HG02981 (cell line): ENCODE measurements around the gene GAK.
"Not testable (repeated sequence)": the region's sequence is repeated elsewhere in the genome, so short reads cannot be mapped to it uniquely, and the experiment has no call there.

Experiments
- ATAC-seq: cut with Tn5 transposase; IDR thresholded peaks from one replicate; pipeline ENCODE4 v1.9.1; 2021; ENCODE audit warnings: mild to moderate bottlenecking, moderate library complexity; ENCODE audit not compliant: unreplicated experiment

GAK gene

DNA sequence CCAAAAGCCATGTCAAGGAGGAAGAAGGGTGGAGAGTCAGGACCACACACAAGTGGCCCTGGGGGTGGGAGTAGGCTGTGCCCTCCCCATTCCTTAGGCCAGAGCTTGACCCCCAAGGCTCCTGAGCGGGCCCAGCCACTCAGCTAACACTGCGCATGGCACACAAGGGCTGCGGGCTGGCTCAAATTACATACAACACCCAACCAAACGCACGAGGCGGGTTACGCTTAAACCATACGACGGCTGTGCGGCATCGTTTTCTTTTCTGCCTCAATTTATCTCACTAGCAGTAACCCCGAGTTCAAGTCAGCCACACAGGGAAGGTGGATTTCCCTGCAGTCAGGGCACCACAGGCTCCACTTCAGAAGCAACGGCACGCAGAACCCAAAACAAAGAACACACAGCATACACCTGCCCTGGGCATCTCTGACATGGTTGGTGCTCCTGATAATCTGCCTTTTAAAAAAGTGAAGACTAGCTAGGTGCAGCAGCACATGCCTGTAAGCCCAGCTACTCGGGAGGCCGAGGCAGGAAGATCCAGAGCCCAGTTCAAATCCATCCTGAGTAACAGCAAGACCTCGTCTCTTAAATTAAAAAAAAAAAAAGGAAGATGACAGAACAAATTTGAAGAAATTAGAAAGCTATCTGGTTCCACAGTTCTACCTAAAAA lies 2.9 kb downstream of the GAK start:
- ATAC-seq = no peak

DNA sequence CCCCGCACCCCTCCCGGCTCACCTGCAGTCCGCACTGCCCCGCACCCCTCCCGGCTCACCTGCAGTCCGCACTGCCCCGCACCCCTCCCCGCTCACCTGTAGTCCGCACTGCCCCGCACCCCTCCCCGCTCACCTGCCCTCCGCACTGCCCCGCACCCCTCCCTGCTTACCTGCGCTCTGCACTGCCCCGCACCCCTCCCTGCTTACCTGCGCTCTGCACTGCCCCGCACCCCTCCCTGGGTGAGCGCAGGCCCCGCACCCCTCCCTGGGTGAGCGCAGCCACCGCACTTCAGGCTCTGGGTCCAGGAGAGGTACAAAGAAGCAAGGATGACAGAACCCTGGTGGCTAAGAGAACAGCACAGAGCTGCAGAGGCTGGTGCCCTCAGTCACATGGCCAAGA lies 4.5 kb downstream of the GAK start:
- ATAC-seq = not testable (repeated sequence)

- no peak for ATAC-seq
Measured at GRCh38 chr4:926538-926937, 5.6 kb downstream of the GAK start.

DNA sequence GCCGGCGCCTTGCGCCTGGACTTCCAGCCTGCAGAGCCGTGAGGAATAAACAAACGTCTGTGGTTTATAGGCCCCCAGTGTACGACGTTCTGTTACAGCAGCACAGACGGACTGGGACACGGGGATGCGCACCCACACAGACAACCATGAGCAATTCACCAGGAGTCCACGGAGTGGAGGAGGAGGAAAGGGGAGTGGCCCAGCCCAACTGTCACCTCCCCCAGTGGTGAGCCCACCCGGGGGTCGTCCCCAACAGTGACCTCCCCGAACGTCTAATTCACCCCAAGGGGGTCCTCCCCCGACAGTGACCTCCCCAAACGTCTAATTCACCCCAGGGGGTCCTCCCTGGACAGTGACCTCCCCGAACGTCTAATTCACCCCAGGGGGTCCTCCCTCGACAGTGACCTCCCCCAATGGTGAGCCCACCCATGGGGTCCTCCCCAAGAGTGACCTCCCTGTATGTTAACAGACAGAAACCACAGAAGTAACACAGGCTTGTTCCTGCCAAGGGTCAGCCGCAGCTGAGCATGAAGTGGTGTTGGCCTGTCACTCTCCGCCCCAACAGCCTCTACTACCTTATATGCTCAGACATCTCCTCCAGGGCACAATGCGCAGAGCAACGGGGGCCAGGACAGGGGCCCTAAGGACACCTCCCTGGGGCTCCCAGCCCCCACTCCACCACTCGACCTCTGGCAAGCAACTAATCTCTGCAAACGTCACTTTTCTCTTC lies 6.2 kb downstream of the GAK start:
- ATAC-seq = no peak

DNA sequence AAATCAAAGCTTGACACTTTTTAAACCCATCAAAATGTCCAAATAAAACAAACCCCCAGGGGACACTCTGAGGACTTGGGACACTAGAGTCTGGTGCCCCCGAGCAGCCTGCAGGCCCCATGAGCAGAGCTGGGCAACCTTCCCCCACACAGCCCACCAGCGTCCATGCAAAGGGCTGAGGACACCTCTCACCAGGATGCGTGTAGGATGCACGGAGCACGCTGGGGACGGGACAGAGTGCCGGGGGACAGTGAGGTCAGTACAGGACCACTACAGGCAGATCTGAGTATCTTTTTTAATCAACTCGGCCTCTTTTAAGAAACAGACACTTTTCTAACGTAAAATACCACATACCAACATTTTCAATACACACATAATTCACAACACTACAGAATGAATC lies 6.9 kb downstream of the GAK start:
- ATAC-seq = no peak

DNA sequence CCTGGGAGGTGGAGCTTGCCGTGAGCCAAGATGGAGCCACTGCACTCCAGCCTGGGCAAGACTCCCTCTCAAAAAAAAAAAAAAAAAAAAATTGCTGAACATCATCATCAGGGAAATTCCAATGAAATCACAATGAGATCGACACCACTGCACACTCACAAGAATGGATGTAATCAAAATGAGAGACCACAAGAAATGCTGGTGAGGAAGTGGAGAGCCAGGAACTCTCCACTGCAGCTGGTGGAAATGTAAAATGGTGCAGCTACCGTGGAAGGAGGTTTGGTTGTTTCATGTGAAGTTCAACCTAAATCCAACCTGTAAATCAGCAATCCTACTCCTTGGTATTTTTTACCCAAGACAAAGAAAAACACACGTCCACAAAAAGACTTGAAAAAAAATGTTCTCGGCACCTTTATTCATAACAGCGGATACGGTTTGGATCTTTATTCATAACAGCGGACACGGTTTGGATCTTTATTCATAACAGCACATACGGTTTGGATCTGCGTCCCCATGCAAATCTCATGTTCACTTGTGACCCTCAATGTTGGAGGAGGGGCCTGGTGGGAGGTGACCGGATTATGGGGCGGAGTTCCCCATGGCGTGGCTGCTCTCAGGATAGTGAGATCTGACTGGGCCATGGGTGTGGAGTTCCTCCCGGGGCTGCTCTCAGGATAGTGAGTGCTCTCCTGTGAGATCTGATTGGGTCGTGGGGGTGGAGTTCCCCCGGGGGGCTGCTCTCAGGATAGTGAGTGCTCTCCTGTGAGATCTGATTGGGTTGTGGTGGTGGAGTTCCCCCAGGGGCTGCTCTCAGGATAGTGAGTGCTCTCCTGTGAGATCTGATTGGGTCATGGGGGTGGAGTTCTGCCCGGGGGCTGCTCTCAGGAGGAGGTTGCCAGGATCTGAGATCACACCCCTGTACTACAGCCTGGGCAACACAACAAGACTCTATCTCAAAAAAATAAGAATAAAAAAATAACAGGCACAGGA lies 7.7 kb downstream of the GAK start:
- ATAC-seq = peak; percentile 40

- ATAC-seq = no peak
Measured at GRCh38 chr4:921830-922331, 10.2 kb downstream of the GAK start.

GRCh38 chr4:919004-919680 lies 13.0 kb downstream of the GAK start:
- not testable (repeated sequence) for ATAC-seq

DNA sequence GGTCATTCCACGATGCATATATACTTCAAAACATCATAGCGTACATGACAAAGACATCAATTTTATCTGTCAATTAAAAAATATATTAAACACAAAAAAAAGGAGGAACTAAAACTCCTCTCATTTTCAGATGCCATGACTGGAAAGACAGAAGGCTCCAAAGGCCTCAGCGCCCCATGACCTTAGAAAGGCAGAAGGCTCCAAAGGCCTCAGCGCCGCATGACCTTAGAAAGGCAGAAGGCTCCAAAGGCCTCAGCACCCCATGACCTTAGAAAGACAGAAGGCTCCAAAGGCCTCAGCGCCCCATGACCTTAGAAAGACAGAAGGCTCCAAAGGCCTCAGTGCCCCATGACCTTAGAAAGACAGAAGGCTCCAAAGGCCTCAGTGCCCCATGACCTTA lies 13.5 kb downstream of the GAK start:
- ATAC-seq = not testable (repeated sequence)

DNA sequence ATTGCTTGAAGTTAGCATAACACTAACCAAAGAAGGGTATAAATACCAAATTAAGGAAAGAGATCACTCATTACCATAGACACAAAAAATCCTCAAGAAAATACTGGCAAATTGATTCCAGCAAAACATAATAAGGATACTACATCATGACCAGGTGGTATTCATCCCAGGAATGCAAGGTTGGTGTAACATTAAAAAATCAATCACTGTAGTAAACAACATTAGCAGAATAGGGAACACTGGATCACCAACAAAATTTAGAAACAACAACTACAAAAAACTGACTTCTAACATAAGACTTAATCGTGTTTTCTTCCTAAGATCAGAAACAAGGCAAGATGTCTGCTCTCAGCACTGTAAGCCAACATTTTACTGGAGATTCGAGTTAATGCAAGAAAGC lies 14.1 kb downstream of the GAK start:
- no peak for ATAC-seq

DNA sequence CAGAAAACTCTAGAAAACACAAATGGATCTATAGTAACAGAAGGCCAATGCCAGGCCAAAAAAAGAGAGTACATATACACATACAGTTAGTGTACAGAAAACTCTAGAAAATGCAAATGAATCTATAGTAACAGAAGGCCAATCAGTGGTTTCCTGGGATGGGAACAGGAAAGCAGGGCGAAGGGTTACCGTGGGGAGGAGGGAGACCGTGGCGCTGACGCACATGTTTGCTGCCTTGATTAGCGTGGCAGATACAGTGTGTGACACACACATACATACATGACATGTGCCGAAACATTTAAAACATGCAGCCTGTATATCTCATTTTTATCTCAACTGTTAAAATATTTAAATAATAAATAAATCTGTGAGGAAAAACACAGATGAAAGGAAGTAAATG lies 14.7 kb downstream of the GAK start:
- no peak for ATAC-seq

- no peak for ATAC-seq
Measured at GRCh38 chr4:915595-915994, 16.5 kb downstream of the GAK start.

GRCh38 chr4:915041-915474 lies 17.1 kb downstream of the GAK start:
- ATAC-seq = no peak

GRCh38 chr4:914531-914930 lies 17.6 kb downstream of the GAK start:
- ATAC-seq = no peak

DNA sequence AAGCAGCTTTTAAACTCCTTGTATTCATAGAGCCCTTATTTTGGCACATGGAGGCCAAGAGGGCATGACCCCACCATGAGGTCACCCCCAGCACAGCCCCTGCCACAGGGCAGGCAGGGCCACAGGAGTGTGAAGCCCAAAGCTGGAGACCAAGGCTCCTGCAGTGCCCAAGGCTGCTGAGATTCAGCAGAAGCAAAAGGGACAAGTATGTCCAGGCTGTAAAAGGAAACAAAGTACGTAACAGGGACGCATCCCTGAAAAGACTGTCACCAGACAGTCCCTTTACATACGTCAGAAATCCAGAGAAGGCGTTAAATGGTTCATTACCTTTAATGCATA lies 18.9 kb downstream of the GAK start:
- ATAC-seq = no peak

GRCh38 chr4:912548-913279 lies 19.4 kb downstream of the GAK start:
- ATAC-seq = no peak

- no peak for ATAC-seq
Measured at GRCh38 chr4:911871-912490, 20.1 kb downstream of the GAK start.

GRCh38 chr4:911221-911751 lies 20.8 kb downstream of the GAK start:
- ATAC-seq = no peak

DNA sequence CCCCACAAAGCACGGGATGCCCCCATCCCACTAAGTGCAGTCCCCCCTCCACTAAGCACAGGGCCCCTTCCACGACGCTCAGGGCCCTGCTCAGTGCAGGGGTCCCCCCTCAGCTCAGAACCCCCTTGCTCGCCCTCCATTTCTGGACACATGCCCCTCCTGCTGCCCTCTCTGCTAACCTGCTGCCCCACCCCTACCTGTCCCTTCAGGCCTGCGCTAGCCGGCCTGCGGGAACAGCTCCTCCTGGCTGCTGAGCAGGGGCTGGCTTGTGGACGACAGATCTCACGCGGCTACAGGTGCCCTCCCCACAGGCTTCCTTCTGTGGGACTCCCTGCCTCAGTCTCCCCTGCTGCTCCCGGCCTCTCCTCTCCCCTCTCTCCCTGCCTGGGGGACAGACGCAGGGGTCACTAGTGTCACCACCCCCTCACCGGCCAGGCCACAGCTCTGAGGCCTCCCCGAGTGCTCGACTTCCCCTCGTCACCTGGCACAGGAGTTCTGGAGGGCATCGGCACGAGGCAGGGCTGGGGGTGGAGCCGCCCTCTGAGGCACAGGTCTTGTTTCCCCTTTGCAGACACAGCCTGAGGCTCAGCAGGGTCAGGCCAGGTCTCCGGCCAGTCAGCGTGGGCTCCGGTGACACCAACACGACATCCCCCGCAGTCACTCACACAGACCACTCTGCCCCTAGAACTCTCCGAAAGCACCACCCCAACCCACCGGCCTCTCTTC lies 21.6 kb downstream of the GAK start:
- no peak for ATAC-seq
